OCI-LY3 (cell line): ENCODE results near the gene SNCAIP.
A peak's percentile ranks its signal among the peaks of the same experiment; 100 is the strongest.

Source experiments
- H2AFZ ChIP-seq: fragments of 200-600, 300-600 bp; shearing (Covaris generic); 2 replicates; pipeline ENCODE4 v1.6.0; 2014; ENCODE audit warnings: antibody characterized with exemption, low read depth, low read length
- H3K27ac ChIP-seq: fragments of 200-600, 300-600 bp; sonication (generic); 2 replicates; pipeline ENCODE4 v1.5.1; 2014; ENCODE audit warnings: mild to moderate bottlenecking, low read length, moderate library complexity, mixed read lengths
- H3K27me3 ChIP-seq: fragments of 200-600, 300-600 bp; sonication (generic); 2 replicates; pipeline ENCODE4 v1.6.1; 2014; ENCODE audit warnings: low read depth, low read length, mixed read lengths
- H3K36me3 ChIP-seq: fragments of 200-600, 300-600 bp; sonication (generic); replicated peaks from 2 replicates; pipeline ENCODE3; 2014; ENCODE audit warnings: low read depth, low read length, mixed read lengths
- H3K4me1 ChIP-seq: fragments of 300-600, 200-600 bp; sonication (generic); 2 replicates; pipeline ENCODE4 v1.6.1; 2014; ENCODE audit warnings: low read length, mixed read lengths
- H3K4me2 ChIP-seq: fragments of 200-600, 300-600 bp; sonication (generic); 2 replicates; pipeline ENCODE4 v1.6.1; 2014; ENCODE audit warnings: low read length, mixed read lengths
- H3K4me3 ChIP-seq: fragments of 300-600, 200-600 bp; sonication (generic); 2 replicates; pipeline ENCODE4 v1.5.1; 2014; ENCODE audit warnings: antibody characterized with exemption, mild to moderate bottlenecking, low read length, moderate library complexity
- H3K79me2 ChIP-seq: fragments of 300-600, 200-600 bp; shearing (Covaris generic); 2 replicates; pipeline ENCODE4 v1.6.1; 2014; ENCODE audit warnings: mild to moderate bottlenecking, low read length, mixed read lengths
- H3K9ac ChIP-seq: fragments of 300-600, 200-600 bp; shearing (Covaris generic); 2 replicates; pipeline ENCODE4 v1.6.0; 2014; ENCODE audit warnings: mild to moderate bottlenecking, low read length, moderate library complexity
- H3K9me3 ChIP-seq: fragments of 200-600, 300-600 bp; shearing (Covaris generic); 2 replicates; pipeline ENCODE4 v1.6.1; 2014; ENCODE audit warnings: low read length, mixed read lengths; ENCODE audit not compliant: insufficient read depth
- H4K20me1 ChIP-seq: fragments of 200-600, 300-600 bp; sonication (generic); 2 replicates; pipeline ENCODE4 v1.6.1; 2016; ENCODE audit warnings: low read length, mixed read lengths; ENCODE audit not compliant: insufficient read depth
- EZH2phosphoT487 ChIP-seq: fragments of 200-600 bp; shearing (Covaris generic); IDR thresholded peaks from 2 replicates; pipeline ENCODE4 v1.6.1; 2018; ENCODE audit warnings: antibody characterized with exemption, mixed run types, low read depth
- TF ChIP-seq, protein P1 (sequence below): fragments of 200-600, 300-600 bp; sonication (generic); IDR thresholded peaks from 2 replicates; pipeline ENCODE4 v1.5.1; 2014; ENCODE audit warnings: antibody characterized with exemption, low read length, low read depth

The SNCAIP gene

GRCh38 chr5:122355324-122355723 lies 43.3 kb downstream of the SNCAIP start:
- TF ChIP-seq EZH2phosphoT487, result no peak
- TF ChIP-seq, protein P1, sequence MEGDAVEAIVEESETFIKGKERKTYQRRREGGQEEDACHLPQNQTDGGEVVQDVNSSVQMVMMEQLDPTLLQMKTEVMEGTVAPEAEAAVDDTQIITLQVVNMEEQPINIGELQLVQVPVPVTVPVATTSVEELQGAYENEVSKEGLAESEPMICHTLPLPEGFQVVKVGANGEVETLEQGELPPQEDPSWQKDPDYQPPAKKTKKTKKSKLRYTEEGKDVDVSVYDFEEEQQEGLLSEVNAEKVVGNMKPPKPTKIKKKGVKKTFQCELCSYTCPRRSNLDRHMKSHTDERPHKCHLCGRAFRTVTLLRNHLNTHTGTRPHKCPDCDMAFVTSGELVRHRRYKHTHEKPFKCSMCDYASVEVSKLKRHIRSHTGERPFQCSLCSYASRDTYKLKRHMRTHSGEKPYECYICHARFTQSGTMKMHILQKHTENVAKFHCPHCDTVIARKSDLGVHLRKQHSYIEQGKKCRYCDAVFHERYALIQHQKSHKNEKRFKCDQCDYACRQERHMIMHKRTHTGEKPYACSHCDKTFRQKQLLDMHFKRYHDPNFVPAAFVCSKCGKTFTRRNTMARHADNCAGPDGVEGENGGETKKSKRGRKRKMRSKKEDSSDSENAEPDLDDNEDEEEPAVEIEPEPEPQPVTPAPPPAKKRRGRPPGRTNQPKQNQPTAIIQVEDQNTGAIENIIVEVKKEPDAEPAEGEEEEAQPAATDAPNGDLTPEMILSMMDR, result no peak
- Histone ChIP-seq H3K4me1 (peaks cover 4% of the 10 kb centered on the region; the same call in 1 of the 2 replicates), H3K4me2 (no peak overlapping the region), H3K36me3 (peaks cover 4% of the 10 kb centered on the region), H3K9me3 (no peaks in the 10 kb centered on the region), H2AFZ (no peak overlapping the region), H4K20me1 (no peaks in the 10 kb centered on the region), H3K4me3 (no peak overlapping the region), H3K9ac (no peak overlapping the region), H3K27me3 (no peaks in the 10 kb centered on the region), H3K27ac (no peak overlapping the region), H3K79me2 (no peaks in the 10 kb centered on the region)

DNA sequence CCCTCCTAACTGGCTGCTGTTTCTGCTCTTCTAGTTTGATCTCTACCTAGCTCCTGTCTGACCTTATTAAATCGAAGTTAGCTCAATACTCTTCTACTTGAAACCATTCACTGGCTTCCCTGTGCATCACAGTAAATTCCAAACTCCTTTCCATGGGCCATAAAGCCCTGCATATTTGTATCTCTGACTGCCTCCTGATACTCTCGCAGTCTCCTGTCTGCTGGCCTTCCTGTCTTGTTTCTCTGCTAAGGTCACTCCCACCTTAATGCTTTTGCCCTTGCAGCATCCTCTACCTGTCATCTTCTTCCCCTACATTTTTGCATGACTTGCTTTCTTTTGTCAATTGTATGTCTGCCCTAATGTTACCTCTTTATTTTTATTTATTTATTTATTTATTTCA lies 44.8 kb downstream of the SNCAIP start:
- H3K27ac ChIP-seq, result no peak overlapping the region
- H3K27me3 ChIP-seq, result no peaks in the 10 kb centered on the region
- H3K4me1 ChIP-seq, result peaks cover 4% of the 10 kb centered on the region; the same call in 1 of the 2 replicates
- H3K9me3 ChIP-seq, result no peaks in the 10 kb centered on the region
- no peaks in the 10 kb centered on the region for H3K79me2 ChIP-seq
- no peak overlapping the region for H3K4me2 ChIP-seq
- no peak overlapping the region for H3K9ac ChIP-seq
- H3K36me3 ChIP-seq, result peaks cover 4% of the 10 kb centered on the region
- no peak overlapping the region for H3K4me3 ChIP-seq
- no peak for TF ChIP-seq EZH2phosphoT487
- TF ChIP-seq, protein P1, result no peak
- H2AFZ ChIP-seq, result no peak overlapping the region
- no peaks in the 10 kb centered on the region for H4K20me1 ChIP-seq

DNA sequence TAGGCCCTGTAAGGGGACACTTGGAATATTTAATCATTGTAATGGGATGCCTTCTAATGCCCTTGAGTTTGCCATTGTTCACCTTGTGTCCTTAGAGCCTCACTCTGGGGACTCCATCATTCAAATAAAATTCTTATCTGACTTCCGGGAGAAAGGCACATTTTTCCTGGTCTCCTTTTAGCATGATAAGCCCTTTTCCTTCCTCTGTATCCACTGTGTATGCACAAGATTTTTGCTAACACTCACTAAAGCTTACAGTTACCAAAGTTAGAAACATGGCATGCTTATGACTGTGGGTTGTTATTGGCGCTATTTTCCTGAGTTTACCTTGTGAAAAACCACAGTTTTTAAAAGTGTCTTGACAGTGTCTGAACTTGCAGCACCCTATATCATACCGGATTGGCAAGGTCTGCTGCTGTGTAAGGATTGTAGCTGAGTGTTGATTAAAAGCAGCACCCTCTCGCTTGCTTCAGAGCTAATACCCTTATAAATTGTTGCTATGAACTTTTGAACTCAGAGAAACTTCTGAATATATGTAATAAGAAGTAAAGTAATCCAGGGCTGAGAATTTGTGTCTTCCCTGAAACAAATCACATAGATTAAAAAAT lies 46.4 kb downstream of the SNCAIP start:
- Histone ChIP-seq H3K4me3 (no peak overlapping the region), H4K20me1 (no peaks in the 10 kb centered on the region), H3K9me3 (no peaks in the 10 kb centered on the region), H3K36me3 (no peaks in the 10 kb centered on the region), H3K4me2 (peak overlapping the region; percentile 41), H3K4me1 (peaks cover 4% of the 10 kb centered on the region; the same call in 1 of the 2 replicates), H3K9ac (no peak overlapping the region), H3K27ac (no peak overlapping the region), H2AFZ (peak overlapping the region; percentile 77), H3K79me2 (no peaks in the 10 kb centered on the region), H3K27me3 (no peaks in the 10 kb centered on the region)
- no peak for TF ChIP-seq EZH2phosphoT487
- TF ChIP-seq, protein P1, result no peak

DNA sequence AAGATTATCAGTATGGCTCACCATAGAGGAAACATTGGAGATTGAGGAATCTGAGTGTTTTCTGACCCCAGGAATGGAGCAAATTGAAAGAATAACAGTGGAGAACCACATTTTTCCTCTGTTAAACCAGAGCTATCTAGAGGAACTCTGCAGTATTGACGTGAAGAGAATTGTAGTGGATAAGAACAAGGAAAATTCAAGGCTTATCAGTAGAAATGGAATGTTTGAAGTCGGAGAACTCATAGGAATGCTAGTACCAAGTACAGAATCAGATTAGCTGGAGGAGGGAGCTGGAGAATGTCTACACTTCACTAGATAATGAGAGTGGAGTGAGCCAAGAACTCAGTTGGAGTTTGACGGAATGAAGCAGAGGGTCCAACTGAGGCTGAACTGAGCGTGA lies 50.3 kb downstream of the SNCAIP start:
- Histone ChIP-seq H3K4me3 (no peak overlapping the region), H3K36me3 (no peaks in the 10 kb centered on the region), H3K4me1 (peaks cover 20% of the 10 kb centered on the region), H3K9ac (no peak overlapping the region), H3K4me2 (no peak overlapping the region), H3K27ac (no peak overlapping the region), H2AFZ (no peak overlapping the region), H4K20me1 (peaks cover 3% of the 10 kb centered on the region; the same call in 1 of the 2 replicates), H3K9me3 (no peaks in the 10 kb centered on the region), H3K27me3 (no peaks in the 10 kb centered on the region), H3K79me2 (no peaks in the 10 kb centered on the region)
- TF ChIP-seq EZH2phosphoT487, result no peak
- TF ChIP-seq, protein P1, result no peak
